Common myeloid progenitor, CD34-positive (primary cell): ENCODE measurements around the gene KEL.

Experiments used
- CTCF ChIA-PET: fragments of 350-600 bp; sonication (Branson Sonifier 250); formaldehyde crosslinking; loops from one replicate; lab custom pipeline; 2021; ENCODE audit warnings: antibody characterized with exemption; lab: Charles Lee
- POLR2A ChIA-PET: fragments of 350-600 bp; sonication (Branson Sonifier 250); formaldehyde crosslinking; loops from one replicate; lab custom pipeline; 2021; ENCODE audit warnings: antibody characterized with exemption; lab: Charles Lee
- DNase-seq, 3 donors: peaks; one replicate each; pipeline versions ENCODE4 v3.0.0 to v3.0.0-alpha.2; 2013
- H3K27ac ChIP-seq, 2 experiments: 1 replicate in 1 of 2; 2 replicates in 1 of 2; pipeline ENCODE4 v1.7.0; 2013; ENCODE audit warnings: inconsistent platforms in 2 of 2, low read length in 2 of 2, mild to moderate bottlenecking in 2 of 2, low read depth in 1 of 2, moderate library complexity in 1 of 2; ENCODE audit not compliant: severe bottlenecking in 2 of 2, insufficient read depth in 1 of 2, poor library complexity in 1 of 2
- H3K27me3 ChIP-seq, 5 experiments: replicated peaks in 2 of 5; 1 replicate in 3 of 5; 2 replicates in 2 of 5; pipeline versions ENCODE4 v1.6.1 to v1.7.0; 2013; ENCODE audit warnings: low read length in 4 of 5, mild to moderate bottlenecking in 2 of 5, moderate library complexity in 2 of 5, inconsistent platforms in 1 of 5; ENCODE audit not compliant: insufficient read depth in 5 of 5, control insufficient read depth in 4 of 5
- H3K36me3 ChIP-seq, 4 experiments: 1 replicate in 2 of 4; 2 replicates in 2 of 4; pipeline versions ENCODE4 v1.6.1 to v1.7.0; 2013; ENCODE audit warnings: low read length in 3 of 4, control low read depth in 1 of 4, mild to moderate bottlenecking in 1 of 4; ENCODE audit not compliant: control insufficient read depth in 4 of 4, insufficient read depth in 4 of 4
- H3K4me1 ChIP-seq, 4 experiments: 1 replicate in 3 of 4; 2 replicates in 1 of 4; pipeline versions ENCODE4 v1.6.1 to v1.7.1; 2013; ENCODE audit warnings: low read length in 3 of 4, mild to moderate bottlenecking in 3 of 4, control low read depth in 1 of 4, inconsistent platforms in 1 of 4, moderate library complexity in 1 of 4; ENCODE audit not compliant: control insufficient read depth in 4 of 4, insufficient read depth in 4 of 4; ENCODE audit errors: control extremely low read depth in 1 of 4
- H3K4me3 ChIP-seq, 7 experiments: 1 replicate in 4 of 7; 2 replicates in 3 of 7; pipeline versions ENCODE4 v1.5.1 to v1.7.0; 2013; ENCODE audit warnings: mild to moderate bottlenecking in 7 of 7, low read length in 6 of 7, moderate library complexity in 6 of 7, inconsistent platforms in 2 of 7, low read depth in 2 of 7, control low read depth in 1 of 7; ENCODE audit not compliant: insufficient read depth in 4 of 7, control insufficient read depth in 1 of 7; ENCODE audit errors: extremely low read depth in 1 of 7
- H3K9me3 ChIP-seq, 5 experiments: 1 replicate in 4 of 5; 2 replicates in 1 of 5; pipeline versions ENCODE4 v1.6.1 to v1.7.1; 2013; ENCODE audit warnings: low read length in 4 of 5, mild to moderate bottlenecking in 2 of 5, inconsistent platforms in 1 of 5, low read depth in 1 of 5, moderate library complexity in 1 of 5; ENCODE audit not compliant: control insufficient read depth in 4 of 5, insufficient read depth in 2 of 5; ENCODE audit errors: control extremely low read depth in 1 of 5
- WGBS: methylation state at CpG from one replicate; pipeline ENCODE4 v1.1.5; 2013; ENCODE audit not compliant: insufficient coverage; 5-methylcytosine and 5-hydroxymethylcytosine counted together

Gene KEL

GRCh38 chr7:142962991-142963390 lies 828 bp upstream of the KEL start:
- DNase-seq = no peak
- POLR2A ChIA-PET = no interaction called here
- Histone ChIP-seq H3K4me1 (no peaks in the 10 kb centered on the region), H3K27ac (no peak overlapping the region), H3K27me3 (peaks cover 0 to 3% (median 0%) of the 10 kb centered on the region in 5 experiments), H3K36me3 (no peaks in the 10 kb centered on the region), H3K4me3 (no peak overlapping the region), H3K9me3 (no peaks in the 10 kb centered on the region)
- CTCF ChIA-PET = interaction anchor here (1.9 kb wide), 1 partner anchor 10 kb away, joined by 8 read pairs; no protein-coding TSS in a partner anchor
- 100% methylated on average over 1 of the region's 1 CpG for WGBS

GRCh38 chr7:142961595-142961972 lies 579 bp downstream of the KEL start:
- ChIA-PET POLR2A (no interaction called here), CTCF (interaction anchor here (1.9 kb wide), 1 partner anchor 8 kb away, joined by 8 read pairs; no protein-coding TSS in a partner anchor)
- WGBS = 100% methylated on average over 1 of the region's 4 CpGs
- Histone ChIP-seq H3K36me3 (no peaks in the 10 kb centered on the region), H3K27me3 (peaks cover 0 to 5% (median 0%) of the 10 kb centered on the region in 5 experiments), H3K4me3 (no peak overlapping the region), H3K9me3 (no peaks in the 10 kb centered on the region), H3K4me1 (no peaks in the 10 kb centered on the region), H3K27ac (peak overlapping the region in 1 of 2 experiments; percentile 79)
- no peak for DNase-seq

- Histone ChIP-seq H3K9me3 (peaks cover 0 to 2% (median 1%) of the 10 kb centered on the region in 5 experiments), H3K27ac (no peak overlapping the region), H3K36me3 (no peaks in the 10 kb centered on the region), H3K27me3 (peaks cover 0 to 5% (median 0%) of the 10 kb centered on the region in 5 experiments), H3K4me1 (no peaks in the 10 kb centered on the region), H3K4me3 (no peak overlapping the region)
- ChIA-PET CTCF (interaction anchor here (1.0 to 1.2 kb wide), 2 partner anchors 9 to 825 kb away, joined by 3 to 4 read pairs; no protein-coding TSS in a partner anchor), POLR2A (no interaction called here)
- DNase-seq = no peak
- WGBS = 93% methylated on average over 4 of the region's 5 CpGs
Measured at GRCh38 chr7:142960955-142961512, 1.1 kb downstream of the KEL start.

- no peak for DNase-seq
- POLR2A ChIA-PET = no interaction called here
- CTCF ChIA-PET = no interaction called here
- Histone ChIP-seq H3K4me3 (no peak overlapping the region), H3K36me3 (no peaks in the 10 kb centered on the region), H3K9me3 (peaks cover 5 to 16% (median 7%) of the 10 kb centered on the region in 5 experiments), H3K27me3 (peaks cover 0 to 2% (median 0%) of the 10 kb centered on the region in 5 experiments), H3K4me1 (no peaks in the 10 kb centered on the region), H3K27ac (no peak overlapping the region)
Measured at GRCh38 chr7:142959202-142959601, 3.0 kb downstream of the KEL start.

- no peak for DNase-seq
- Histone ChIP-seq H3K27ac (no peak overlapping the region), H3K4me1 (no peaks in the 10 kb centered on the region), H3K27me3 (peaks cover 0 to 2% (median 0%) of the 10 kb centered on the region in 5 experiments), H3K9me3 (peaks cover 5 to 22% (median 10%) of the 10 kb centered on the region in 5 experiments), H3K36me3 (no peaks in the 10 kb centered on the region), H3K4me3 (no peak overlapping the region)
- CTCF ChIA-PET = interaction anchor here (1.2 kb wide), 1 partner anchor 35 kb away, joined by 4 read pairs; no protein-coding TSS in a partner anchor
- POLR2A ChIA-PET = no interaction called here
- 74% methylated on average over 4 of the region's 8 CpGs for WGBS
Measured at GRCh38 chr7:142957723-142958122, 4.4 kb downstream of the KEL start.

DNA sequence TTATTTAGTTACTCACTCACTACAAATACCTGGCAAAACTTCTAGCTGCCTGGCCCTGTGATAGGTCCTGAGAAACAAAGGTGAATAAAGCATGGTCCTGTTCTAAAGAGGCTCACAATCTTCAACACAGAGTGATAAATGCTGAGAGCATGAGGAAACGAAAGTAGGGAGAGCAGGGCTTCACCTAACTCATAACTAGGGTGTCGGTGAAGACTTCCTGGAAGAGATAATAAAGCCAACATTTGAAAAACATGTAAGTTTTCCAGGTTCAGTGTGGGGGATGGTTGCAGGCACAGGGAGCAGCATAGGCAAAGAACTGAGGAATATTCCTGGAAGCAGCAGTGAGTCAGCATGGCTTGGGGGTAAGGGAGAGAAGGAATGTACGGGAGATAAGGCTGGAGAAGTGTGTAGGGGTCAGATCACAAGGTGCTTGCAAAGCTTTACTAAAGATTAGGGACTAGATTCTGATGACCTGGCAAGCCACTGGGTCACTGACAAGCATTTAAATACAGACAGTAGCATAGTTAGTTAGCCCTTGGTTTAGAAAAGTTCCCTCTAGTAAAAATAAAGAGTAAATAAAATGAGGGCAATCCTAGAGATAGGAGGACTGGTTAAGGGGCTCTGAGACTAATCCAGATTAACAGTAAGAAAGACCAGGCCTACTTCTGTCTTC lies 5.1 kb downstream of the KEL start:
- Histone ChIP-seq H3K4me1 (no peaks in the 10 kb centered on the region), H3K27me3 (peaks cover 0 to 2% (median 0%) of the 10 kb centered on the region in 5 experiments), H3K36me3 (no peaks in the 10 kb centered on the region), H3K9me3 (peaks cover 5 to 22% (median 10%) of the 10 kb centered on the region in 5 experiments), H3K4me3 (no peak overlapping the region), H3K27ac (no peak overlapping the region)
- WGBS = 100% methylated on average over 3 of the region's 3 CpGs
- CTCF ChIA-PET = interaction anchor here (1.2 kb wide), 1 partner anchor 36 kb away, joined by 4 read pairs; no protein-coding TSS in a partner anchor
- DNase-seq = no peak
- POLR2A ChIA-PET = no interaction called here

- Histone ChIP-seq H3K27ac (no peak overlapping the region), H3K36me3 (no peaks in the 10 kb centered on the region), H3K4me1 (no peaks in the 10 kb centered on the region), H3K9me3 (peaks cover 5 to 22% (median 10%) of the 10 kb centered on the region in 5 experiments), H3K4me3 (no peak overlapping the region), H3K27me3 (peaks cover 0 to 2% (median 0%) of the 10 kb centered on the region in 5 experiments)
- DNase-seq = peak in 2 of 3 donors; percentile 58 to 78
- ChIA-PET CTCF (interaction anchor here (2.1 kb wide), 1 partner anchor 10 kb away, joined by 7 read pairs; no protein-coding TSS in a partner anchor), POLR2A (no interaction called here)
Measured at GRCh38 chr7:142954680-142955268, 7.4 kb downstream of the KEL start.
